ENCODE measurements around the gene TNIK. TPM values are rescaled to one million over a fixed set of nuclear protein-coding genes. Genes with fewer than 3 reads are reported as not detected.

Gene TNIK
- total and polyA plus RNA-seq, 2 of the 13 experiments (the other 11 are each of a cell fraction or from before 2014, with no cell fraction given) = 0.15 to 0.22 TPM

DNA sequence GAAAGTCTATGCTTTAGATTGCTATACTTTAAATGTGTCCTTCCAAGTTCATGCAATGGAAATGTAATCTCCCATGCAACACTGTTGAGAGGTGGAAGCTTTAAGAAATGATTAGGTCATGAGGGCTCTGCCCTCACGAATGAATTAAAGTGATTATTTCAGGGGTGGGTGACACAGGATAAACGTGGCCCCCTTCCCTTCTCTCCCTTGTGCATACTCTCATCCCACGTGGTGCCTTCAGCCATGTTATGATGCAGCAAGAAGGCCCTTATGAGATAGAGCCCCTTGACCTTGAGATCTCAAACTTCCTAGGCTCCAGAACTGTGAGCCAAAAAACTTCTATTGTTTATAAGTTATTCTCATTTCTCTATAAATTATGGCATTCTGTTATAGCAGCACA, 183.3 kb downstream of the TNIK start:
- Histone ChIP-seq H3K27ac (ENCODE audit: extremely low read length, insufficient read depth, low read length) (no peak overlapping the region), H3K9me3 (ENCODE audit: low read length) (no peaks in the 10 kb centered on the region), H3K36me3 (replicated peaks in 1 of 2; ENCODE audit: control insufficient read depth in 1 of 2, insufficient read depth in 2 of 2, low read length in 2 of 2) (no peaks in the 10 kb centered on the region), H3K4me3 (replicated peaks in 1 of 3; ENCODE audit: insufficient read depth in 1 of 3, low read depth in 2 of 3, low read length in 3 of 3) (no peak overlapping the region), H3K4me1 (ENCODE audit: insufficient read depth, low read length) (no peaks in the 10 kb centered on the region), H2AFZ (ENCODE audit: low read length) (no peak overlapping the region), H3K4me2 (ENCODE audit: low read depth, low read length) (no peak overlapping the region), H3K79me2 (ENCODE audit: insufficient read depth, low read length) (no peaks in the 10 kb centered on the region), H3K27me3 (ENCODE audit: control insufficient read depth in 1 of 2, insufficient read depth in 2 of 2, low read length in 2 of 2) (no peaks in the 10 kb centered on the region; a peak in 1 of 5 replicates), H4K20me1 (ENCODE audit: insufficient read depth, low read length) (no peaks in the 10 kb centered on the region), H3K9ac (ENCODE audit: insufficient read depth, low read depth, low read length) (no peak overlapping the region)
- no TSS peak for BruUV-seq (replicated peaks)
- 15% methylated on average over 3 of the region's 3 CpGs for WGBS (ENCODE audit: low lambda C conversion rate)
- no peak for DNase-seq (ENCODE audit: low spot score)
- in situ Hi-C loops (cut with HindIII; ENCODE audit: extremely low pct_ligation_motif_present, low pct_unique_long_range_greater_than_20kb) (no loop called here), intact Hi-C loops (cut with micrococcal nuclease; ENCODE audit: unreplicated experiment) (no loop called here)
- TF ChIP-seq ZBTB43 (CRISPR knock-in tag; conservative IDR thresholded peaks at IDR 0.05) = no peak
- TF ChIP-seq DDIT3 (CRISPR knock-in tag; IDR thresholded peaks at IDR 0.05) = no peak
- TF ChIP-seq KDM1A (CRISPR knock-in tag; IDR thresholded peaks at IDR 0.05) = no peak
- no peak for TF ChIP-seq ZNF256 (CRISPR knock-in tag; conservative IDR thresholded peaks at IDR 0.05)
- TF ChIP-seq ZMYM4 (CRISPR knock-in tag; IDR thresholded peaks at IDR 0.05) = no peak
- no peak for TF ChIP-seq FOXJ3 (CRISPR knock-in tag; IDR thresholded peaks at IDR 0.05; ENCODE audit: borderline replicate concordance)
- no peak for TF ChIP-seq HHEX (CRISPR knock-in tag; IDR thresholded peaks at IDR 0.05)
- TF ChIP-seq ESRRA (CRISPR knock-in tag; IDR thresholded peaks at IDR 0.05; ENCODE audit: low read depth) = no peak
- no peak for FAIRE-seq
- POLR2A ChIA-PET = no interaction called here
- ATAC-seq = no peak
- CTCF ChIA-PET (ENCODE audit: low intra/inter-chr PET ratio, low total read pairs) = no interaction called here

- ChIA-PET POLR2A (no interaction called here), CTCF (ENCODE audit: low intra/inter-chr PET ratio, low total read pairs) (no interaction called here)
- H3K4me1 ChIP-seq (ENCODE audit: insufficient read depth, low read length) = no peaks in the 10 kb centered on the region
- FAIRE-seq (no peak), DNase-seq (ENCODE audit: low spot score) (no peak), ATAC-seq (no peak)
- no peaks in the 10 kb centered on the region for H3K79me2 ChIP-seq (ENCODE audit: insufficient read depth, low read length)
- H3K36me3 ChIP-seq (replicated peaks in 1 of 2; ENCODE audit: control insufficient read depth in 1 of 2, insufficient read depth in 2 of 2, low read length in 2 of 2) = no peaks in the 10 kb centered on the region
- WGBS (ENCODE audit: low lambda C conversion rate) = 10% methylated on average over 1 of the region's 1 CpG
- in situ Hi-C loops (cut with HindIII; ENCODE audit: extremely low pct_ligation_motif_present, low pct_unique_long_range_greater_than_20kb) (no loop called here), intact Hi-C loops (cut with micrococcal nuclease; ENCODE audit: unreplicated experiment) (no loop called here)
- no peak overlapping the region for H2AFZ ChIP-seq (ENCODE audit: low read length)
- H3K9me3 ChIP-seq (ENCODE audit: low read length) = no peaks in the 10 kb centered on the region
- H3K4me2 ChIP-seq (ENCODE audit: low read depth, low read length) = no peak overlapping the region
- BruUV-seq (replicated peaks) = no TSS peak
- H3K27ac ChIP-seq (ENCODE audit: extremely low read length, insufficient read depth, low read length) = no peak overlapping the region
- no peaks in the 10 kb centered on the region for H4K20me1 ChIP-seq (ENCODE audit: insufficient read depth, low read length)
- H3K4me3 ChIP-seq (replicated peaks in 1 of 3; ENCODE audit: insufficient read depth in 1 of 3, low read depth in 2 of 3, low read length in 3 of 3) = no peak overlapping the region
- H3K27me3 ChIP-seq (ENCODE audit: control insufficient read depth in 1 of 2, insufficient read depth in 2 of 2, low read length in 2 of 2) = no peaks in the 10 kb centered on the region; a peak in 1 of 5 replicates
- no peak overlapping the region for H3K9ac ChIP-seq (ENCODE audit: insufficient read depth, low read depth, low read length)
- TF ChIP-seq ZNF260 (CRISPR knock-in tag; IDR thresholded peaks at IDR 0.05; ENCODE audit: borderline replicate concordance, low read depth) (no peak), FOXP1 (IDR thresholded peaks at IDR 0.05) (no peak), FOXP1 (CRISPR knock-in tag; IDR thresholded peaks at IDR 0.05) (no peak)
Measured at GRCh38 chr3:171274222-171274621, 186.0 kb downstream of the TNIK start.

Measured in HepG2 (cell line).